ENCODE measurements around the gene THEM5. TPM values are rescaled to one million over a fixed set of nuclear protein-coding genes. Genes with fewer than 3 reads are reported as not detected.
"Not testable (repeated sequence)": the region's sequence is repeated elsewhere in the genome, so short reads cannot be mapped to it uniquely, and the experiment has no call there.

THEM5 gene
- total RNA-seq, 1 experiment from 2014 or later, result not detected

GRCh38 chr1:151888972-151889570, 35.6 kb upstream of the THEM5 start:
- Histone ChIP-seq H3K4me2 (ENCODE audit: low read depth, low read length, poor library complexity, severe bottlenecking) (no peak overlapping the region), H3K9ac (ENCODE audit: low read length) (no peak overlapping the region), H2AFZ (ENCODE audit: low read length) (no peak overlapping the region), H3K27me3 (ENCODE audit: low read length) (no peaks in the 10 kb centered on the region), H3K27ac (ENCODE audit: low read length) (no peak overlapping the region), H3K9me3 (ENCODE audit: low read length) (no peaks in the 10 kb centered on the region), H3K4me3 (ENCODE audit: low read length) (no peak overlapping the region), H4K20me1 (ENCODE audit: insufficient read depth, low read depth, low read length) (no peaks in the 10 kb centered on the region), H3K9me2 (replicated peaks; ENCODE audit: insufficient read depth, low read length) (no peaks in the 10 kb centered on the region), H3K36me3 (ENCODE audit: insufficient read depth, low read length) (peaks cover 52% of the 10 kb centered on the region), H3K79me2 (ENCODE audit: low read length) (no peaks in the 10 kb centered on the region), H3K4me1 (ENCODE audit: low read length) (peaks cover 2% of the 10 kb centered on the region; the same call in 1 of the 2 replicates)
- peak; percentile 74 for DNase-seq

GRCh38 chr1:151887028-151887427, 33.5 kb upstream of the THEM5 start:
- no peaks in the 10 kb centered on the region for H4K20me1 ChIP-seq (ENCODE audit: insufficient read depth, low read depth, low read length)
- H3K36me3 ChIP-seq (ENCODE audit: insufficient read depth, low read length), result peaks cover 40% of the 10 kb centered on the region
- H3K4me3 ChIP-seq (ENCODE audit: low read length), result no peak overlapping the region
- DNase-seq, result no peak
- H3K9me2 ChIP-seq (replicated peaks; ENCODE audit: insufficient read depth, low read length), result no peaks in the 10 kb centered on the region
- H3K27me3 ChIP-seq (ENCODE audit: low read length), result no peaks in the 10 kb centered on the region
- H3K9me3 ChIP-seq (ENCODE audit: low read length), result no peaks in the 10 kb centered on the region
- no peak overlapping the region for H3K4me2 ChIP-seq (ENCODE audit: low read depth, low read length, poor library complexity, severe bottlenecking)
- peaks cover 2% of the 10 kb centered on the region; the same call in 1 of the 2 replicates for H3K4me1 ChIP-seq (ENCODE audit: low read length)
- H3K27ac ChIP-seq (ENCODE audit: low read length), result no peak overlapping the region
- H3K79me2 ChIP-seq (ENCODE audit: low read length), result no peaks in the 10 kb centered on the region
- H2AFZ ChIP-seq (ENCODE audit: low read length), result no peak overlapping the region
- H3K9ac ChIP-seq (ENCODE audit: low read length), result no peak overlapping the region

- Histone ChIP-seq H3K4me3 (ENCODE audit: low read length) (no peak overlapping the region), H3K9me2 (replicated peaks; ENCODE audit: insufficient read depth, low read length) (no peaks in the 10 kb centered on the region), H3K9ac (ENCODE audit: low read length) (no peak overlapping the region), H3K36me3 (ENCODE audit: insufficient read depth, low read length) (peaks cover 36% of the 10 kb centered on the region), H3K4me2 (ENCODE audit: low read depth, low read length, poor library complexity, severe bottlenecking) (no peak overlapping the region), H3K79me2 (ENCODE audit: low read length) (no peaks in the 10 kb centered on the region), H3K27me3 (ENCODE audit: low read length) (no peaks in the 10 kb centered on the region), H3K9me3 (ENCODE audit: low read length) (no peaks in the 10 kb centered on the region), H4K20me1 (ENCODE audit: insufficient read depth, low read depth, low read length) (no peaks in the 10 kb centered on the region), H3K27ac (ENCODE audit: low read length) (no peak overlapping the region), H3K4me1 (ENCODE audit: low read length) (no peaks in the 10 kb centered on the region), H2AFZ (ENCODE audit: low read length) (no peak overlapping the region)
- no peak for DNase-seq
These were observed 32.0 kb upstream of the THEM5 start for GRCh38 chr1:151885479-151885878.

- not testable (repeated sequence) for DNase-seq; H3K9me3 ChIP-seq (ENCODE audit: low read length); H3K4me3 ChIP-seq (ENCODE audit: low read length); H3K79me2 ChIP-seq (ENCODE audit: low read length); H3K4me2 ChIP-seq (ENCODE audit: low read depth, low read length, poor library complexity, severe bottlenecking); H3K9ac ChIP-seq (ENCODE audit: low read length); H3K27ac ChIP-seq (ENCODE audit: low read length); H2AFZ ChIP-seq (ENCODE audit: low read length); H4K20me1 ChIP-seq (ENCODE audit: insufficient read depth, low read depth, low read length); H3K9me2 ChIP-seq (replicated peaks; ENCODE audit: insufficient read depth, low read length); H3K27me3 ChIP-seq (ENCODE audit: low read length); H3K4me1 ChIP-seq (ENCODE audit: low read length)
- H3K36me3 ChIP-seq (ENCODE audit: insufficient read depth, low read length), result peaks cover 36% of the 10 kb centered on the region
These were observed 31.4 kb upstream of the THEM5 start for GRCh38 chr1:151884879-151885278.

- DNase-seq; H3K4me1 ChIP-seq (ENCODE audit: low read length); H3K4me3 ChIP-seq (ENCODE audit: low read length); H3K9me2 ChIP-seq (replicated peaks; ENCODE audit: insufficient read depth, low read length); H3K4me2 ChIP-seq (ENCODE audit: low read depth, low read length, poor library complexity, severe bottlenecking); H3K27me3 ChIP-seq (ENCODE audit: low read length); H3K9ac ChIP-seq (ENCODE audit: low read length); H4K20me1 ChIP-seq (ENCODE audit: insufficient read depth, low read depth, low read length); H3K79me2 ChIP-seq (ENCODE audit: low read length); H2AFZ ChIP-seq (ENCODE audit: low read length); H3K9me3 ChIP-seq (ENCODE audit: low read length); H3K27ac ChIP-seq (ENCODE audit: low read length): not testable (repeated sequence)
- peaks cover 36% of the 10 kb centered on the region for H3K36me3 ChIP-seq (ENCODE audit: insufficient read depth, low read length)
These were observed 30.9 kb upstream of the THEM5 start for GRCh38 chr1:151884445-151884844.

- not testable (repeated sequence) for H3K4me3 ChIP-seq (ENCODE audit: low read length); H3K9me2 ChIP-seq (replicated peaks; ENCODE audit: insufficient read depth, low read length); H3K9ac ChIP-seq (ENCODE audit: low read length); H4K20me1 ChIP-seq (ENCODE audit: insufficient read depth, low read depth, low read length); H3K27ac ChIP-seq (ENCODE audit: low read length); H3K79me2 ChIP-seq (ENCODE audit: low read length); H3K4me2 ChIP-seq (ENCODE audit: low read depth, low read length, poor library complexity, severe bottlenecking); H3K27me3 ChIP-seq (ENCODE audit: low read length); DNase-seq; H3K4me1 ChIP-seq (ENCODE audit: low read length); H3K9me3 ChIP-seq (ENCODE audit: low read length); H2AFZ ChIP-seq (ENCODE audit: low read length)
- H3K36me3 ChIP-seq (ENCODE audit: insufficient read depth, low read length), result peaks cover 36% of the 10 kb centered on the region
These were observed 30.4 kb upstream of the THEM5 start for GRCh38 chr1:151883898-151884297.

- H3K9me3 ChIP-seq (ENCODE audit: low read length); H3K4me3 ChIP-seq (ENCODE audit: low read length); H3K4me2 ChIP-seq (ENCODE audit: low read depth, low read length, poor library complexity, severe bottlenecking); DNase-seq; H4K20me1 ChIP-seq (ENCODE audit: insufficient read depth, low read depth, low read length); H3K4me1 ChIP-seq (ENCODE audit: low read length); H3K79me2 ChIP-seq (ENCODE audit: low read length); H2AFZ ChIP-seq (ENCODE audit: low read length); H3K27me3 ChIP-seq (ENCODE audit: low read length); H3K27ac ChIP-seq (ENCODE audit: low read length); H3K9me2 ChIP-seq (replicated peaks; ENCODE audit: insufficient read depth, low read length); H3K9ac ChIP-seq (ENCODE audit: low read length): not testable (repeated sequence)
- peaks cover 28% of the 10 kb centered on the region for H3K36me3 ChIP-seq (ENCODE audit: insufficient read depth, low read length)
These were observed 29.4 kb upstream of the THEM5 start for GRCh38 chr1:151882918-151883317.

- Histone ChIP-seq H3K27ac (ENCODE audit: low read length) (no peak overlapping the region), H3K79me2 (ENCODE audit: low read length) (no peaks in the 10 kb centered on the region), H3K9me2 (replicated peaks; ENCODE audit: insufficient read depth, low read length) (no peaks in the 10 kb centered on the region), H2AFZ (ENCODE audit: low read length) (no peak overlapping the region), H4K20me1 (ENCODE audit: insufficient read depth, low read depth, low read length) (no peaks in the 10 kb centered on the region), H3K9ac (ENCODE audit: low read length) (no peak overlapping the region), H3K36me3 (ENCODE audit: insufficient read depth, low read length) (peaks cover 24% of the 10 kb centered on the region), H3K4me1 (ENCODE audit: low read length) (no peaks in the 10 kb centered on the region; the same call in 1 of the 2 replicates), H3K27me3 (ENCODE audit: low read length) (no peaks in the 10 kb centered on the region), H3K4me3 (ENCODE audit: low read length) (no peak overlapping the region), H3K4me2 (ENCODE audit: low read depth, low read length, poor library complexity, severe bottlenecking) (no peak overlapping the region), H3K9me3 (ENCODE audit: low read length) (no peaks in the 10 kb centered on the region)
- no peak for DNase-seq
These were observed 29.0 kb upstream of the THEM5 start for GRCh38 chr1:151882466-151882865.

GRCh38 chr1:151881479-151881878, 28.0 kb upstream of the THEM5 start:
- H3K27me3 ChIP-seq (ENCODE audit: low read length), result no peaks in the 10 kb centered on the region

More at GRCh38 chr1:151881479-151881878, 28.0 kb upstream of the THEM5 start:
- H4K20me1 ChIP-seq (ENCODE audit: insufficient read depth, low read depth, low read length), result no peaks in the 10 kb centered on the region
- H3K27ac ChIP-seq (ENCODE audit: low read length), result no peak overlapping the region
- no peaks in the 10 kb centered on the region for H3K9me3 ChIP-seq (ENCODE audit: low read length)
- no peak overlapping the region for H3K4me3 ChIP-seq (ENCODE audit: low read length)
- H3K9ac ChIP-seq (ENCODE audit: low read length), result no peak overlapping the region
- no peaks in the 10 kb centered on the region for H3K79me2 ChIP-seq (ENCODE audit: low read length)
- no peak for DNase-seq
- H3K9me2 ChIP-seq (replicated peaks; ENCODE audit: insufficient read depth, low read length), result no peaks in the 10 kb centered on the region
- no peak overlapping the region for H3K4me2 ChIP-seq (ENCODE audit: low read depth, low read length, poor library complexity, severe bottlenecking)
- H3K36me3 ChIP-seq (ENCODE audit: insufficient read depth, low read length), result peaks cover 17% of the 10 kb centered on the region
- H3K4me1 ChIP-seq (ENCODE audit: low read length), result no peaks in the 10 kb centered on the region; the same call in none of the 2 replicates
- no peak overlapping the region for H2AFZ ChIP-seq (ENCODE audit: low read length)

Measured in Karpas-422 (cell line).